ENCODE data around the gene FNDC3B. TPM values are rescaled to one million over a fixed set of nuclear protein-coding genes. Genes with fewer than 3 reads are reported as not detected.
A peak's percentile ranks its signal among the peaks of the same experiment; 100 is the strongest.

Gene FNDC3B
- total RNA-seq, 1 donor from 2014 or later: 263 TPM

- DNase-seq (ENCODE audit: extremely low read depth, low read depth, low spot score): no peak
Observed at GRCh38 chr3:172373912-172374311, 334.5 kb downstream of the FNDC3B start.

DNA sequence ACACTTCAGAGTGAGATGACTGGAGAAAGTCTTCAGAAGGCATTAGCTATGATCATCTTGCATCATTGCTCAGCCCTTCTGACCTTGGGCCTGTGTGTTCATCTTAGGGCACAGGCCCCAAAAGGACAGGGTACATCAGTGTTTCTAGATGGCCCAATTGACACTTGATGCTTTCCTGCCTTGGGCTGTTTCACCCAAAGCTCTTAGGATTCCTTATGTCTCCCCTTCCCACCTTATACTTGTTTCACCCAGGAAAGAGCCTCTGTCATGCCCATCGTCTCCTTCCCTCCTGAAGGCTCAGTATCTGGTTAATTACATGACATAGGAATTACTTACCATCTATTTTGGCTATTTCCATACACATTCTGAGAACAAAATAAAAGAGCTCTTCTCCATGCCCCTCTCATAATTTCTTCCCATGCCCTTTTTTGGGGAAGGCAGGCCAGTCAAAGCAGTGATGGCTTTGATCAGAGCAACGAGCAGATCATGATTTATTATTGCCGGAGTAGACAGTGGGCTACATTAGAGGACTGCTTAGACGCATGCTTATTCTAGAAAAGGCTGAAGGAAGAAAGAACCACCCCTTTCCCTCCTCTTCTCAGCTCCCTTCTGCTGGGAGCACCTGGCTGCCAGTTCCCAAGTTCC is 335.9 kb downstream of the FNDC3B start:
- DNase-seq (ENCODE audit: extremely low read depth, low read depth, low spot score): no peak

- DNase-seq (ENCODE audit: extremely low read depth, low read depth, low spot score): no peak
Observed at GRCh38 chr3:172376402-172376801, 337.0 kb downstream of the FNDC3B start.

DNA sequence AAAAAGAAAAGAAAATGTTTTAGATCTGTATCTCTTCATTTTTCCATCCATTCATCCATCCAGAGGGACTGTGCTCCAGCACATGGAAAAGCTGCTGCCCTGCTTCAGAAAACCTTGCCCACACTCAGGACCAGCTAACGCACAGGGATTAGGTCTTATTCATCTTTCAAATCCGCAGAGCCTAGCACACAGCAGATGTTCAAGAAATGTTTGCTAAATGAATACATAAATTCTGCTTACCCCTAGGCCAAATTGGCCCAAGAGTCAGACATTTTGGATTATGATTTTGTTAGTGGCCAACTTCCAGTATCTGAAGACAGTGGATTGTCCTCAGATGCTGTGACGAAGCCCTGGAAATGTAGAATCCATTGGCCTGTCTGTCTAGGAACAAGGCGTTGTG is 337.5 kb downstream of the FNDC3B start:
- no peak for DNase-seq (ENCODE audit: extremely low read depth, low read depth, low spot score)

DNA sequence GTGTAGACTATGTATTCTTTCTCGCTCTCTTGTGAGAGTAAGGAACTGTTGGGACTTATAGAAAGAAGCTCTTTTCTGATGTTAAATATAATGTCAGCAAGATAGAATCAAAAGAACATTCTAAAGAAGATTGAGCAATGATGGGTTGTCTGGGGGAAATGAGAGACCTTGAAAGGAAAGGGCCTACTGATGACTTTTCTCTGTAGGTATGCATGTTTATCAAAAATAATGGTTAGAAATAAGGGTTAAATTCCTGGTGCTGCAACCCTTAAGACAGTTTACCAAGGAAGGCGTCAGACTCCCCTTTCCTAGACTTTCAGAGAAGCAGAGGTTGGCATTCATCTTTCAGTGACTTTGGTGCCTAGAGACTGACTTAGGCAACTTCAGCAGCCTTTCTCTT is 339.1 kb downstream of the FNDC3B start:
- DNase-seq (ENCODE audit: extremely low read depth, low read depth, low spot score): no peak

GRCh38 chr3:172379372-172379771 is 340.0 kb downstream of the FNDC3B start:
- DNase-seq (ENCODE audit: extremely low read depth, low read depth, low spot score): no peak

DNA sequence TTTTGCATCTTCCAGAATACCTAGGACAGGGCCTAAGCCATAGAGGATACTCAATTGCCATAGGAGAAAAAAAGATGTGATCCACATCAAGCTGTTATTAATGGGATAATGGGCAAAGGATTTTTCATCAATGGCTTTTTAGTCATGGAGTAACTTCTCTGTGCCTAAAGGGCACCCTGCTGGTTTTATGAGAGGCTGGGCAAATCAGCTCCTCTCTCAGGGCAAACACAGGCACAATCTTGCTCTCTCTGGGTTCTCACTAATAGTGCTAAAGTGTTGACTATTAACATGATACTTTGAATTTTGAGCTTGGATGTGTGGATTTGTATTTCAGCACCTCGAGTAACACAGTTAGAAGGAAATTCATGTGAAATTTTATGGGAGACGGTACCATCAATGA is 341.3 kb downstream of the FNDC3B start:
- DNase-seq (ENCODE audit: extremely low read depth, low read depth, low spot score): no peak

DNA sequence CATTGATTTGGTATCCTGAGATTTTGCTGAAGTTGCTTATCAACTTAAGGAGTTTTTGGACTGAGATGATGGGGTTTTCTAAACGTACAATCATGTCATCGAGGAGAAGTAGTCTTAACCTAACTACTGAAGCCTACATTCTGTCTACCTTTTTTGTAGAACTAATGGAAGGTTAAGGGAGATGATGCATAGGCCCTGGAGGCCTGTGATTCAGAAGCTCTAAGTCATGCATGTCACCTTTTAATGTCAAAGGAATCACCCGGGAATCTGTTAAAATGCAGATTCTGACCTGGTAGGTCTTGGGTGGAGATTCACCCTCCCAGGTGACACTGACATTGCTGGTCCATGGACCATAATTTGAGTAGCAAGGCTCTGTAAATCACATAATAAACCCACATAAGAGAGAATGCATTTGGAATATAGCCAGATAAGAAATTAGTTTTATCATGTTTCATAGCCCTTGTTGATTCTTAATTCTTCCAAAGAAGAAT is 344.0 kb downstream of the FNDC3B start:
- DNase-seq (ENCODE audit: extremely low read depth, low read depth, low spot score): no peak

- DNase-seq (ENCODE audit: extremely low read depth, low read depth, low spot score): no peak
Observed at GRCh38 chr3:172384836-172385235, 345.5 kb downstream of the FNDC3B start.

DNA sequence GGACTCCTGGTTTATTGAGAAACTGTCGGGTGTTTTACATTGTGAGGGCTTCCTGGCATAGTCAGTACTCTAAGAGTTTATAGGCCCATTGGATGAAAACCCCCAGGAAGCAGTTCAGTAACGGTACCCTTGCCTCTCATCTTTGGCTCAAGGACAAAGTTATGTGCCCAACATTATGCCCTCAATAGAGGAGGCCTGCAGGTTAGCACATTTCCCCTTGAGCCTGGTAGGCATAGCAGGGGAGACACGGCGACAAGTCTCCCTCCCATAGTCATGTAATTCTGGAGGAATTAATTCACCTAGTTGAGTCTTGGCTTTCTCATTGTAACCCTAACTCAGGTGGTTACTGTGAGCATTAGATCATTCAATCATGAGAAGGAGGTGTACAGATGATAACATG is 348.4 kb downstream of the FNDC3B start:
- no peak for DNase-seq (ENCODE audit: extremely low read depth, low read depth, low spot score)

- no peak for DNase-seq (ENCODE audit: extremely low read depth, low read depth, low spot score)
Observed at GRCh38 chr3:172388412-172389078, 349.2 kb downstream of the FNDC3B start.

- no peak for DNase-seq (ENCODE audit: extremely low read depth, low read depth, low spot score)
Observed at GRCh38 chr3:172390792-172391191, 351.4 kb downstream of the FNDC3B start.

GRCh38 chr3:172391592-172392302 is 352.4 kb downstream of the FNDC3B start:
- peak; percentile 25 for DNase-seq (ENCODE audit: extremely low read depth, low read depth, low spot score)

DNA sequence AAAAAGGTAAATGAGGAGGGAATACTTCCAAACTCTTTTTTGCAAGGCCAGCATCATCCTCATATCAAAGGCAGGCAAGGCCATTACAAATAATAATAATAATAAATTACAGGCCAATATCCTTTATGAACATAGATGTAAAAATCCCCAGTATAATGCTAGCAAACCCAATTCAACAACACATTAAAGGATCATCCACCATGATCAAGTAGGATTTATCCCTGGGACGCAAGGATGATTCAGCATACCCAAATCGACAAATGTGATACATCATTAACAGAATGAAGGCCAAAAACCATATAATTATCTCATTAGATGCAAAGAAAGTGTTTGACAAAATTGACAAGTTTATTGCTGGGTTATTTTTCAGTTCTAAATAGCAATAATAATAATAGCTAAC is 355.3 kb downstream of the FNDC3B start:
- DNase-seq (ENCODE audit: extremely low read depth, low read depth, low spot score): no peak

GRCh38 chr3:172396400-172396799 is 357.0 kb downstream of the FNDC3B start:
- DNase-seq (ENCODE audit: extremely low read depth, low read depth, low spot score): no peak

- no peak for DNase-seq (ENCODE audit: extremely low read depth, low read depth, low spot score)
Observed at GRCh38 chr3:172397716-172398405, 358.5 kb downstream of the FNDC3B start.

GRCh38 chr3:172398484-172398883 is 359.1 kb downstream of the FNDC3B start:
- no peak for DNase-seq (ENCODE audit: extremely low read depth, low read depth, low spot score)

DNA sequence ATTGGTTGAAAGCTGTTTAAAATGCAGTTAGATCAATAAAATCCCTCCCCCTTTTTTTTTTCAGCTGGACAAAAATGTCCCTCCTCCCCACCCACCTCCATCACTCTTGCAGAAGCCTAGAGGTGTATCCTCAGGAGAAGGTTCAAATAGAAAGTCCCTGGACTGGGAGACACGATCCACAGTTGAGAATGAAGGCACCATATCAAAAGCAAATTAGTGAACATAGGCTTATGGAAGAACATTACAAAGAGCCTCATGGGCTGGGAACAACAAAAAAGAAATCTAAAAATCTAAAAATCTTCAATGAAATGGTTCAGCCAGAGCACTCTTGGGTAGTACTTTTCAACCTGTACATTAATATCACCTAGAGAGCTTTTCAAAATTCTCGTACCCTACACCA is 362.7 kb downstream of the FNDC3B start:
- no peak for DNase-seq (ENCODE audit: extremely low read depth, low read depth, low spot score)

GRCh38 chr3:172402892-172403643 is 363.7 kb downstream of the FNDC3B start:
- no peak for DNase-seq (ENCODE audit: extremely low read depth, low read depth, low spot score)

DNA sequence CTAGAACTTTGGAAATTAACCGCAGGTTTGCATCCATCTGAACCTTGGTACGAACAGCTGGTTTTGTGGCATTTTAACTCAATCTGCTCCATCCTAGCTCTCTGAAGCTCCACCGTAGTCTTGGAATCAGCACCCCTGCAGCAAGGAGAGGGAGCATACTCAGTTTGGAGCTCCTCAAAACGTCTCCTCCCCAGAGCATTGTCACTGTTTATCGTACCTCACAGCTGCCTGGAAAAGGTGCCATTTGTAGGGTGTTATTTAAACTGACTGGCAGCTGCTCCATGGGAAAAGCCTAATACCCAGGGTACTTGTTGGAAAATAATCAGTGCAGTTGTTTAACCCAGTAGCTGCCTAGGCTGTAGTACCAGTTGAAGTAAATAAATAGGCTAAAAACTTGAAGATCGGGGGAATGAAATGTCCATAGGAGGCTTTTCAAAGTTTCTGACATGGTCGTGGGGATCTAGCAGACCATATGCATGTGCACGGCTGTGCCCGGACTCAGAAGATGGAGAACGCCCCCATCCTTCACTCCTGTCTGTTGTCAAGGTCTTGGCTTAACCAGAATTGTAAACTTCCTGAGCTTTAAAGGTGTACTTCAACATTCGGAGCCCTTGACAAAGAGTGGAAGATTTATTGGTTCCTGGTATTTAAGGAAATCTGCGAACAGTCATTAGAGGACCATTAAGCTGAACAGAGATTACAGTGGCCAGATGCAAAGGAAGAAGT is 365.0 kb downstream of the FNDC3B start:
- DNase-seq (ENCODE audit: extremely low read depth, low read depth, low spot score): no peak
